Measurements from ENCODE around the gene COPA. TPM values are rescaled to one million over a fixed set of nuclear protein-coding genes. Genes with fewer than 3 reads are reported as not detected.

COPA gene
- total RNA-seq, 2 experiments from 2014 or later: 117 to 118 TPM

DNA sequence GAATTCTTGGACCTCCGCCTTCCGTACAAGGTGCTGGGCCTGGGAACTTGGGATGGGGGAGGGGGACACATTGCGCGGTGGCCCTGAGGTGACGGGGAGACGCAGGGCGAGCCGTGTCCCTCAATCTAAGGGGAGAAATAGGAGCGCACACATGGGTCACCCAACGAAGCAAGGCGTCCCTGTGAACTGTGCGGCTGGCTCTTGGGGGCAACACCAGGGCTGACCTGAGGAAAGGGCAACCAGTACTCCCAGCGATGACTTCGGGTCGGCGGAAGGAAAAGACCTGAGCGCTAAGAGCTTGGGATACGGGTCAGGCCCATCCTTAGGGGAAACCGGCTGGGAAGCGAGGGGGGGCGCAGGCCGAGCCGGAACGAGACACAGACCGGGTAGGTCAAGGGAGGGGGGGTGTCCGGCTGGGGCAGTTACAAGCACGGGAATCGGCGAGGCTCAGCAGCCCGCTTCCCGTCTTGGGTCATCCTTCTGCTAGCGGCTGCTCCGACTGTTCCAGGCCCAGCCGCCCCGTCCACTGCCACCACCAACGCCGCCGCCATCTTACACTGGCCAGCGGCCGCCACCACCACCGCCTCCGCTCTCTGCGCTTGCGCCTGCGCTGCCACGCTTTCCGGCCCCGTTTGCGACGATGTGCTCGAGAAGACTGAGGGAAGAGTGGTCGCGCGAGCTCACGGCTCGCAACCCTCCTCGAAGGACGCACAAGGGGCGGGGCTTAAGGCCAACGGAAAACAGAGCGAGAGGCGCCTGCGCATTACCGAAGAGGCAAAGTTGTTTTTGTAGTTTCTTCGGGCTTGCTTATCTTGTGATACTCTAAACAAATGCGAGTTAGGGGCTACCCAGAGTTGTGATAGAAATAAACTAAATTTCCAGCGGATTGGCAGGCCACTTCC lies 80.9 kb downstream of the COPA start, which contains the start of gene DCAF8:
DCAF8 (minus strand) TSS at position 657 of the 902 bp plus-strand sequence. CDS start 18,541 bp downstream, outside the sequence.
- Mint-ChIP-seq H3K4me1 (ENCODE audit: low read depth) (peaks cover 41% of the 10 kb centered on the region), H3K27me3 (no peaks in the 10 kb centered on the region), H3K9me3 (no peaks in the 10 kb centered on the region), H3K36me3 (ENCODE audit: low read depth) (peaks cover 17% of the 10 kb centered on the region), H3K27ac (peak within 1 kb of the TSS; percentile 97), H3K4me3 (peak within 1 kb of the TSS; percentile 83)
- ChIA-PET POLR2A (interaction anchor here (0.6 to 5.8 kb wide), 16 partner anchors 10 to 708 kb away, joined by 3 to 41 read pairs (median 3); partner anchors contain the start of gene PEX19), CTCF (interaction anchor here (1.0 to 6.8 kb wide), 5 partner anchors 10 to 177 kb away, joined by 5 to 57 read pairs (median 6); no protein-coding TSS in a partner anchor)
- TF ChIP-seq, protein P1, sequence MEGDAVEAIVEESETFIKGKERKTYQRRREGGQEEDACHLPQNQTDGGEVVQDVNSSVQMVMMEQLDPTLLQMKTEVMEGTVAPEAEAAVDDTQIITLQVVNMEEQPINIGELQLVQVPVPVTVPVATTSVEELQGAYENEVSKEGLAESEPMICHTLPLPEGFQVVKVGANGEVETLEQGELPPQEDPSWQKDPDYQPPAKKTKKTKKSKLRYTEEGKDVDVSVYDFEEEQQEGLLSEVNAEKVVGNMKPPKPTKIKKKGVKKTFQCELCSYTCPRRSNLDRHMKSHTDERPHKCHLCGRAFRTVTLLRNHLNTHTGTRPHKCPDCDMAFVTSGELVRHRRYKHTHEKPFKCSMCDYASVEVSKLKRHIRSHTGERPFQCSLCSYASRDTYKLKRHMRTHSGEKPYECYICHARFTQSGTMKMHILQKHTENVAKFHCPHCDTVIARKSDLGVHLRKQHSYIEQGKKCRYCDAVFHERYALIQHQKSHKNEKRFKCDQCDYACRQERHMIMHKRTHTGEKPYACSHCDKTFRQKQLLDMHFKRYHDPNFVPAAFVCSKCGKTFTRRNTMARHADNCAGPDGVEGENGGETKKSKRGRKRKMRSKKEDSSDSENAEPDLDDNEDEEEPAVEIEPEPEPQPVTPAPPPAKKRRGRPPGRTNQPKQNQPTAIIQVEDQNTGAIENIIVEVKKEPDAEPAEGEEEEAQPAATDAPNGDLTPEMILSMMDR (IDR thresholded peaks at IDR 0.05): no peak
- intact Hi-C loops (cut with micrococcal nuclease): no loop called here
- DNase-seq (peak; percentile 99), ATAC-seq (peak; percentile 92)

DNA sequence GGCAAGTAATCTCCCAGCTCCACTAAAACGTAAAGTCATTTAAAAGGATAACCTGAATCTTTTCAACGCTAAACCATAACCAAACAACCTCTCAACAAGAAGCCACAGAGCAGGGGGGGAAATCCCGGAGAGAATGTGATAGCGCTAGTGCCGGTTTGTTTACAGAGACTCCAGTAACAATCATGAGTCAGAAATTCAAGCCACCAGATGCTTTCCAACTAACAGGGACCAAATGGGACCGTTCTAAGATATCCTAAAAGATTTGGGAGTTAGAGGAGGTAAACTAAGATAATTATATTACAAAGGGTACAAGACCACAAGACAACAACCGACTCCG lies 81.5 kb downstream of the COPA start:
- Mint-ChIP-seq H3K27me3 (no peaks in the 10 kb centered on the region), H3K9me3 (no peaks in the 10 kb centered on the region), H3K36me3 (ENCODE audit: low read depth) (peaks cover 19% of the 10 kb centered on the region), H3K4me3 (peak overlapping the region; percentile 83), H3K4me1 (ENCODE audit: low read depth) (peaks cover 46% of the 10 kb centered on the region), H3K27ac (peak overlapping the region; percentile 97)
- DNase-seq (peak; percentile 90), ATAC-seq (peak; percentile 38)
- CTCF ChIA-PET: interaction anchor here (0.6 to 6.8 kb wide), 7 partner anchors 10 to 160 kb away, joined by 3 to 57 read pairs (median 3); no protein-coding TSS in a partner anchor
- TF ChIP-seq, protein P1 (IDR thresholded peaks at IDR 0.05): no peak
- POLR2A ChIA-PET: interaction anchor here (0.8 to 5.8 kb wide), 17 partner anchors 8 to 164 kb away, joined by 3 to 41 read pairs (median 3); partner anchors contain the start of genes COPA, NCSTN, PEA15 and PEX19
- intact Hi-C loops (cut with micrococcal nuclease): no loop called here

DNA sequence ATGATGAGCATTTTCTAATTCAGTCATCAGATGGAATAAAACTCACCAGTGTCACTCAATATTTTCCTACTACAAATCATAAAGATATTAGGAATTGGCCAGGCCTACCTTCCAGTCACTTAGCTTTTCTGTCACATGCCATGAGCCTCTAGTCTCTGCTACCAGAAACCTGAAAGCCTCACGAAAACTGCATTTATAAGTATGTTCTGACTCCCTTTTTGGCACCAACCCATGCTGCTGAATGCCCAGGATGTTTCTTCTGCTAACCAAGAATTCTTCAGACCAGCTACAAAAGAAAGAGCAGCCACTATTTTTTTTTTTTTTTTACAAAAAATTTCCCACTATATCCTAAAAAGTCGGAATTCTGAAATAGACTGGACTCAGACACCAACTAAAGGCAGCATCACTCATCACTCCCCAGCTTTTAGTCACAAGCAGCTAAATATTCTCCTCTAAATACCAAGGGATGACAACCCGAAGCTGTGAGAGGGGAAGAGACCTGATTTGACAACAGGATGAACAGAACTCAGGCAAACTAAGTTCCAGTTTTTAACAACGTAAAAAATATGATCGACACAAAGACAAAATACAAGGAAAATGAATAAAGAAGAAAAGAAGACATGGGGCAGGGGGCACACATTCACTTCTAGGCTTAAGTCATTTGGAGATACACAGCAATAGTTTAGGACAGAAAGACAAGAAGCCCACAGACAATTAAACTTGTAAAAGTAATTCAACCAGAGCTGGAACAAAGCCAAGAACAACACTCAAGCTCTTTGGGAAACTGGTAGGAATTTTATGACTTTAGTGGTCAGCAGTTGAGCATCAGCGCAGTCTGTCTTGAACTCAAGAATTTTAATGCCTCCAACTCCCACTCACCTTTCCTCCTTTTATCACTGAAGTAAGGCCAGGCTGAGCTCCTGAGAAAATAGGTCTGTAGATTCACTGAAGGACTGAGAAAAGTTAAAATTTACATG lies 82.4 kb downstream of the COPA start:
- H3K4me1 Mint-ChIP-seq (ENCODE audit: low read depth): peaks cover 52% of the 10 kb centered on the region
- ChIA-PET POLR2A (interaction anchor here (0.8 to 5.8 kb wide), 17 partner anchors 9 to 173 kb away, joined by 3 to 41 read pairs (median 3); partner anchors contain the start of genes COPA, NCSTN, PEA15 and PEX19), CTCF (interaction anchor here (0.6 to 6.8 kb wide), 11 partner anchors 9 to 181 kb away, joined by 3 to 57 read pairs (median 3); partner anchors contain the start of gene PEX19)
- no peaks in the 10 kb centered on the region for H3K27me3 Mint-ChIP-seq
- H3K9me3 Mint-ChIP-seq: no peaks in the 10 kb centered on the region
- H3K27ac Mint-ChIP-seq: peak overlapping the region; percentile 97
- DNase-seq (no peak), ATAC-seq (no peak)
- TF ChIP-seq, protein P1 (IDR thresholded peaks at IDR 0.05): no peak
- intact Hi-C loops (cut with micrococcal nuclease): no loop called here
- H3K4me3 Mint-ChIP-seq: peak overlapping the region; percentile 83
- peaks cover 20% of the 10 kb centered on the region for H3K36me3 Mint-ChIP-seq (ENCODE audit: low read depth)

DNA sequence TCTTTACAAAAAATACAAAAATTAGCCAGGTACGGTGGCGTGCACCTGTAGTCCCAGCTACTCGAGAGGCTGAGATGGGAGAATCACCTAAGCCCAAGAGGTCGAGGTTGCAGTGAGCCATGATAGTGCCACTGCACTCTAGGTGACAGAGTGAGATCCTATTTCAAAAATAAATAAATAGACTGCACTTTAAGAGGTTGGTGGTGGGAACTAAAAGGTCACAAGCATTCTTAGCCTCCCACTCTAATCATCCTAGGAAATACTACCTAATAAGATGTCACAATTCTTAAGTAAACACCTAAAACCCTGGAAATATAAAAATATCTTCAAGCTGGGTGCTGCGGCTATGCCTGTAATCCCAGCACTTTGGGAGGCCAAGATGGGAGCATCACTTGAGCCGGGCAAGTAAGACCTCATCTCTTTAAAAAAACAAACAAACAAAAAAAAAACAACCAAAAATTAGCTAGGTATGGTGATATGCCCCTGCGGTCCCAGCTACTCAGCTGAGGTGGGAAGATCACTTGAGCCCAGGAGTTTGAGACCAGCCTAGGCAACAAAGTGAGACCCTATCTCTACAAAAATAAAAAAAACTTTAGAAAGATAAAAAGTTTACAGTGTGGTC lies 84.8 kb downstream of the COPA start:
- TF ChIP-seq, protein P1 (IDR thresholded peaks at IDR 0.05): no peak
- peaks cover 23% of the 10 kb centered on the region for H3K36me3 Mint-ChIP-seq (ENCODE audit: low read depth)
- no peak for ATAC-seq
- H3K27me3 Mint-ChIP-seq: no peaks in the 10 kb centered on the region
- intact Hi-C loops (cut with micrococcal nuclease): loop anchor here (10.0 kb wide), 1 partner anchor 153 kb away; no protein-coding TSS in a partner anchor
- no peak overlapping the region for H3K4me3 Mint-ChIP-seq
- H3K4me1 Mint-ChIP-seq (ENCODE audit: low read depth): peaks cover 48% of the 10 kb centered on the region
- no peaks in the 10 kb centered on the region for H3K9me3 Mint-ChIP-seq
- CTCF ChIA-PET: interaction anchor here (0.7 to 3.6 kb wide), 5 partner anchors 12 to 179 kb away, joined by 4 to 30 read pairs (median 5); partner anchors contain the start of gene PEX19
- DNase-seq: no peak
- no peak overlapping the region for H3K27ac Mint-ChIP-seq
- POLR2A ChIA-PET: no interaction called here
